ENCODE measurements around the gene DOCK2. TPM values are rescaled to one million over a fixed set of nuclear protein-coding genes. Genes with fewer than 3 reads are reported as not detected.

DOCK2 gene
- total RNA-seq, 1 experiment from 2014 or later: 4.6 TPM

- no peak for TF ChIP-seq KAT7 (CRISPR knock-in tag; IDR thresholded peaks at IDR 0.05; ENCODE audit: borderline replicate concordance)
- TF ChIP-seq FOXP1 (CRISPR knock-in tag; IDR thresholded peaks at IDR 0.05; ENCODE audit: borderline replicate concordance): no peak
- TF ChIP-seq, protein P1, sequence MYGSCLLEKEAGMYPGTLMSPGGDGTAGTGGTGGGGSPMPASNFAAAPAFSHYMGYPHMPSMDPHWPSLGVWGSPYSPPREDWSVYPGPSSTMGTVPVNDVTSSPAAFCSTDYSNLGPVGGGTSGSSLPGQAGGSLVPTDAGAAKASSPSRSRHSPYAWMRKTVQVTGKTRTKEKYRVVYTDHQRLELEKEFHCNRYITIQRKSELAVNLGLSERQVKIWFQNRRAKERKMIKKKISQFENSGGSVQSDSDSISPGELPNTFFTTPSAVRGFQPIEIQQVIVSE (CRISPR knock-in tag; IDR thresholded peaks at IDR 0.05; ENCODE audit: borderline replicate concordance): no peak
- TF ChIP-seq, protein P2, sequence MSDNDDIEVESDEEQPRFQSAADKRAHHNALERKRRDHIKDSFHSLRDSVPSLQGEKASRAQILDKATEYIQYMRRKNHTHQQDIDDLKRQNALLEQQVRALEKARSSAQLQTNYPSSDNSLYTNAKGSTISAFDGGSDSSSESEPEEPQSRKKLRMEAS (CRISPR knock-in tag; IDR thresholded peaks at IDR 0.05): no peak
- no peak for TF ChIP-seq HMGXB4 (CRISPR knock-in tag; IDR thresholded peaks at IDR 0.05)
- TF ChIP-seq JUN (CRISPR knock-in tag; IDR thresholded peaks at IDR 0.05): no peak
- TF ChIP-seq PREB (CRISPR knock-in tag; IDR thresholded peaks at IDR 0.05; ENCODE audit: borderline replicate concordance): no peak
- TF ChIP-seq ZNF532 (CRISPR knock-in tag; IDR thresholded peaks at IDR 0.05; ENCODE audit: borderline replicate concordance): no peak
- no peak for TF ChIP-seq ZNF512 (CRISPR knock-in tag; IDR thresholded peaks at IDR 0.05; ENCODE audit: borderline replicate concordance)
- TF ChIP-seq FOXJ3 (CRISPR knock-in tag; IDR thresholded peaks at IDR 0.05; ENCODE audit: borderline replicate concordance): no peak
- TF ChIP-seq ZNF281 (CRISPR knock-in tag; IDR thresholded peaks at IDR 0.05): no peak
- no peak for TF ChIP-seq ZNF121 (CRISPR knock-in tag; IDR thresholded peaks at IDR 0.05)
- TF ChIP-seq GTF2I (CRISPR knock-in tag; conservative IDR thresholded peaks at IDR 0.05): no peak
- Mint-ChIP-seq H3K9me3 (no peaks in the 10 kb centered on the region), H3K27ac (no peak overlapping the region), H3K4me3 (no peak overlapping the region), H3K36me3 (no peaks in the 10 kb centered on the region), H3K4me1 (peaks cover 11% of the 10 kb centered on the region), H3K27me3 (ENCODE audit: low read depth) (no peaks in the 10 kb centered on the region)
- no peak for ATAC-seq
- no peak for DNase-seq (ENCODE audit: low spot score)
- ChIA-PET POLR2A (no interaction called here), CTCF (no interaction called here)
Measured at GRCh38 chr5:169651526-169651925, 14.5 kb downstream of the DOCK2 start.

Data from WTC11 (cell line).